Endothelial cell of umbilical vein (primary cell): ENCODE measurements around the gene ARL8A.

Experiments
- EZH2 ChIP-seq: IDR thresholded peaks from 2 replicates; pipeline ENCODE4 v1.6.1; 2012; ENCODE audit warnings: borderline replicate concordance, low read depth, mild to moderate bottlenecking, moderate library complexity, low read length, inconsistent platforms; ENCODE audit not compliant: severe bottlenecking
- JUN ChIP-seq: IDR thresholded peaks from 2 replicates; pipeline ENCODE4 v1.6.1; 2011; ENCODE audit warnings: borderline replicate concordance, low read depth; ENCODE audit not compliant: insufficient read length, insufficient read depth
- MYC ChIP-seq: IDR thresholded peaks from one replicate; pipeline ENCODE4 v1.6.1; 2011; ENCODE audit warnings: mild to moderate bottlenecking, low read depth, low read length
- POLR2A ChIP-seq: IDR thresholded peaks from 2 replicates; pipeline ENCODE4 v1.6.1; 2012; ENCODE audit warnings: low read depth, mild to moderate bottlenecking, control low read depth, low read length
- POLR2AphosphoS5 ChIP-seq: IDR thresholded peaks from 2 replicates; pipeline ENCODE4 v1.6.1; 2012; ENCODE audit warnings: low read depth, mild to moderate bottlenecking, control low read depth, low read length, moderate library complexity; ENCODE audit not compliant: insufficient read depth
- TF ChIP-seq, protein P1 (sequence below), 2 donors: IDR thresholded peaks; 1 replicate in 1 of 2; 2 replicates in 1 of 2; pipeline ENCODE4 v1.5.1; 2011; ENCODE audit warnings: low read length in 2 of 2, mild to moderate bottlenecking in 2 of 2, moderate library complexity in 2 of 2, control low read depth in 1 of 2, inconsistent platforms in 1 of 2, low read depth in 1 of 2; ENCODE audit not compliant: insufficient read depth in 1 of 2; ENCODE audit errors: extremely low read depth in 1 of 2

DNA sequence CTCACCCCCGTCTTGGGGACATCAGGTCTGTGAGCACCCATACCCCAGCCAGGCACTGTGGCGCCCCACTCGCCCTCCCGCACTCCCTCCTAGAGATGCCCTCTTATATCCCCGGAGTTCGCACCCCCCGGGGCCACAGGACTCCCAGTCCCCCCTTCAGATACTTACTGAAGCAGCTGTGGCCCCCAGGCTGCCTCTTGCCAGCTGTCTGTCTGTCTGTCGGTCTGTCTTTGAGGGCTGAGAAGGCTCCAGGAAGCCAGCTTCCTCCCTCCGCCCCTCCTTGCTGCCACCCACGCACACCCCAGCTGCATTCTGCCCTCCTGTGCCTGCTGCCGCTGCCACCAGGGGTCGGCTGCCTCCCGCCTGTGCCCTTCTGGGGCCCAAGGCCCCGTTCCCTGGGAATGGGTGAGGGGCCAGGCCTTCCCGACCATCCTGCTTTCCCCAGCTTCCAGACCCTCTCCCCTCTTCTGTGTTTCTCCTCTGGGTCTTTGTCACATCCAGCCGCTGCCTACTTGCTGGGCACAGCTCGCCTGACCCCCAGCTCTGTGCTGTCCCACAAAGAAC is 15.9 kb upstream of the ARL8A start, which contains the start of gene PTPN7:
- TF ChIP-seq POLR2AphosphoS5: no peak
- TF ChIP-seq, protein P1, sequence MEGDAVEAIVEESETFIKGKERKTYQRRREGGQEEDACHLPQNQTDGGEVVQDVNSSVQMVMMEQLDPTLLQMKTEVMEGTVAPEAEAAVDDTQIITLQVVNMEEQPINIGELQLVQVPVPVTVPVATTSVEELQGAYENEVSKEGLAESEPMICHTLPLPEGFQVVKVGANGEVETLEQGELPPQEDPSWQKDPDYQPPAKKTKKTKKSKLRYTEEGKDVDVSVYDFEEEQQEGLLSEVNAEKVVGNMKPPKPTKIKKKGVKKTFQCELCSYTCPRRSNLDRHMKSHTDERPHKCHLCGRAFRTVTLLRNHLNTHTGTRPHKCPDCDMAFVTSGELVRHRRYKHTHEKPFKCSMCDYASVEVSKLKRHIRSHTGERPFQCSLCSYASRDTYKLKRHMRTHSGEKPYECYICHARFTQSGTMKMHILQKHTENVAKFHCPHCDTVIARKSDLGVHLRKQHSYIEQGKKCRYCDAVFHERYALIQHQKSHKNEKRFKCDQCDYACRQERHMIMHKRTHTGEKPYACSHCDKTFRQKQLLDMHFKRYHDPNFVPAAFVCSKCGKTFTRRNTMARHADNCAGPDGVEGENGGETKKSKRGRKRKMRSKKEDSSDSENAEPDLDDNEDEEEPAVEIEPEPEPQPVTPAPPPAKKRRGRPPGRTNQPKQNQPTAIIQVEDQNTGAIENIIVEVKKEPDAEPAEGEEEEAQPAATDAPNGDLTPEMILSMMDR (IDR thresholded peaks at IDR 0.05; ENCODE audit: extremely low read depth in 1 of 2, insufficient read depth in 1 of 2, low read depth in 1 of 2, low read length in 2 of 2): peak in 1 of 2 donors; percentile 24
- TF ChIP-seq POLR2A: no peak
- TF ChIP-seq EZH2: no peak
- no peak for TF ChIP-seq JUN
- TF ChIP-seq MYC: no peak
